GM12801 (cell line): ENCODE measurements around the gene HOXA5.

Experiments used
- CTCF ChIP-seq: IDR thresholded peaks from one replicate; pipeline ENCODE4 v1.5.1; 2011; ENCODE audit warnings: control low read depth; ENCODE audit not compliant: insufficient read length; ENCODE audit errors: extremely low read depth

Gene HOXA5

GRCh38 chr7:27184337-27185012 lies 41.0 kb upstream of the HOXA5 start:
- TF ChIP-seq CTCF = no peak

GRCh38 chr7:27183682-27184336 lies 40.3 kb upstream of the HOXA5 start:
- TF ChIP-seq CTCF = no peak

- TF ChIP-seq CTCF = no peak
Measured at GRCh38 chr7:27182861-27183681, 39.6 kb upstream of the HOXA5 start.

GRCh38 chr7:27182285-27182841 lies 38.9 kb upstream of the HOXA5 start:
- TF ChIP-seq CTCF = no peak

GRCh38 chr7:27181795-27182275 lies 38.4 kb upstream of the HOXA5 start:
- TF ChIP-seq CTCF = no peak

GRCh38 chr7:27180431-27181420 lies 37.2 kb upstream of the HOXA5 start:
- no peak for TF ChIP-seq CTCF
